Stimulated activated naive CD4-positive, alpha-beta T cell (primary cell): ENCODE data around the gene MARF1.
"Not testable (repeated sequence)": the region's sequence is repeated elsewhere in the genome, so short reads cannot be mapped to it uniquely, and the experiment has no call there.

ENCODE experiments used
- DNase-seq, 6 experiments: peaks; one replicate each; lab custom pipeline; 2025; lab: John Stamatoyannopoulos, UW

Gene MARF1

GRCh38 chr16:15599303-15600070 is 43.5 kb downstream of the MARF1 start:
- DNase-seq, result no peak

- DNase-seq, result no peak
These were observed 44.2 kb downstream of the MARF1 start for GRCh38 chr16:15598648-15599190.

GRCh38 chr16:15597822-15598647 is 44.9 kb downstream of the MARF1 start:
- DNase-seq, result no peak

- DNase-seq, result no peak
These were observed 45.8 kb downstream of the MARF1 start for GRCh38 chr16:15597135-15597534.

GRCh38 chr16:15594711-15595320 is 48.1 kb downstream of the MARF1 start:
- no peak for DNase-seq

- no peak for DNase-seq
These were observed 49.7 kb downstream of the MARF1 start for GRCh38 chr16:15593235-15593634.

GRCh38 chr16:15592324-15592723 is 50.6 kb downstream of the MARF1 start:
- peak in 2 of 6 experiments; percentile 6 to 8 for DNase-seq

- no peak for DNase-seq
These were observed 55.7 kb downstream of the MARF1 start for GRCh38 chr16:15587152-15587825.

GRCh38 chr16:15586716-15587115 is 56.2 kb downstream of the MARF1 start:
- DNase-seq, result no peak

- no peak for DNase-seq
These were observed 57.0 kb downstream of the MARF1 start for GRCh38 chr16:15585956-15586355.

- DNase-seq, result no peak
These were observed 59.4 kb downstream of the MARF1 start for GRCh38 chr16:15583526-15583925.

- DNase-seq, result no peak
These were observed 61.7 kb downstream of the MARF1 start for GRCh38 chr16:15581127-15581815.

GRCh38 chr16:15578824-15579223 is 64.1 kb downstream of the MARF1 start:
- no peak for DNase-seq

GRCh38 chr16:15576960-15577958 is 65.7 kb downstream of the MARF1 start:
- no peak for DNase-seq

GRCh38 chr16:15575293-15576049 is 67.5 kb downstream of the MARF1 start:
- DNase-seq, result no peak

GRCh38 chr16:15574614-15574948 is 68.4 kb downstream of the MARF1 start:
- DNase-seq, result no peak

GRCh38 chr16:15573896-15574613 is 68.9 kb downstream of the MARF1 start:
- not testable (repeated sequence) for DNase-seq

- DNase-seq, result no peak
These were observed 69.6 kb downstream of the MARF1 start for GRCh38 chr16:15573274-15573895.
